Measurements from ENCODE around the gene ZNF814.
A peak's percentile ranks its signal among the peaks of the same experiment; 100 is the strongest.
"Not testable (repeated sequence)": the region's sequence is repeated elsewhere in the genome, so short reads cannot be mapped to it uniquely, and the experiment has no call there.

Gene ZNF814

DNA sequence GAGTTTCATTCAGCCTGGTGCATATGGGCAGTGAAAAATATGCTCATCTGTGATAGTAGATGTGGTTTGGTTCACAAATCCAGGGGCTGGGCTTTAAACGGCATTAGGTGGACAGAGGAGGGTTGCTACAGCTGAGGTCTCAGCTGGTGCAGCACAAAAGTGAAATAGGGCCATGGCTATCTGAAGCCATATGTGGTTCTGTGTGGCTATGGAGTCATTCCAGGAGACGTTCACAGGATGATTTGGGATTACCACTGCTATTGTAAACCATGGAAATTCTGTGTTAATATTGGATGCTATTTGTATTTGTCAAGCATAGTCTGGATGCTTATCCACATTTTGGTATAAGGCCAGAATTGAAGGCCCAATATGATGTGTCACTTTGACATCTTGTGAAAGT is 34.7 kb downstream of the ZNF814 start:
- DNase-seq: not testable (repeated sequence)

DNA sequence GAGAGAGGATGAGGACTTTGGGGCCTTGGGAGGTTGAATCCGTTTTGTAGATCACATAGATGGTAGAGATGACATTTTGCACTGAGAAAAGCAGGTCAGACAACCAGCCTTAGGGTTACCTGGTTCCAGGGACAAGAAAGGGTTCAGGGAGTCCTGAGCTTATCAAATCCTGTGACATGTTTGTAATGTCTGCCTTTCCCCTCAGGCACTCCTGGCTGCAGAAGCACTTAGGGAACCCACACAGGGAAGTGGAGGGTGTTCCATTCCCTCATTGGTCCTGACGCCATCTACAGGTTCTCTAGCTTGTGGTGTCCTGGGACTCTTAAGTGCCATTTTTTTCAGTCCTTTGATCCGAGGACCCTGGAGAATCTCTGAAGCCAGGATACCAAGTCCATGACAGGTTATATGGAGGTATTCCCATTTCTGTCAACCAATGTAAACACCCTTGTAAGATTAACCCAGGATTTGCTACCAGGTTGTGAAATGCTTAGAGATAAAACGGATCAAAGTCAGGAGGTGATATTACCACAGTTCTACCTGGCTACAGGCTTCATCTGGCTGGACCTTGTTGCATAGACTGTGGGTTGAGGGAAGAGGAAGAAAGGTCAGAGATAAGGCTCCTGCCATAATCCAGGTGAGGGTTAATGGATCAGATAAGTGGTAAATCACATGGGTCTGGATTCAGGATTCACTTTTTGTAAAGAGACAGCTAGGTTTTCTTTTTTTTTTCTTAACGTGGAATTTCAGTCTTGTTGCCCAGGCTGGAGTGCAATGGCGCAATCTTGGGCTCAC is 36.8 kb downstream of the ZNF814 start:
- not testable (repeated sequence) for DNase-seq

DNA sequence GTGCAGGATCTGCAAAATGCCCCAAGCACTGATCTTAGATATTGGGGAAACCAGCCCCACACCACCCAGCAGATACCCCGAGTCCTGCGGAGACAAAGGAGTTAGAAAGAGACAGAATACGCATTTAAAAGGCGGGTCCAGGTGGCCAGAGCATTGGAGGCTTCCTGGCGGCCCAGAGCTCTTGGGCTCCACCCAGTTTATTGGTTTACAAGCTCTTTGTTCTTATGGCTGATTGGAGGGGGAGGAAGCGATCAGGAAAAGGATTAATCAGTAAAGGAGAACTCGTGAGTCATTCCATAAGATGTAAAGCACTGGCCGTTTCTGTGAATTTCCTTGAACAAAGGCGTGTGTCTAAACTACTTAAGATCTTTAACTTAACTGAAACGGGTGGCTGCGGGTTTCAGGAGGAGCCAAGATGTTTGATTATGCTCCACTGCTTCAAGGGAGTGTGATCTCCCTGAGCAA is 38.3 kb downstream of the ZNF814 start:
- DNase-seq: no peak

DNA sequence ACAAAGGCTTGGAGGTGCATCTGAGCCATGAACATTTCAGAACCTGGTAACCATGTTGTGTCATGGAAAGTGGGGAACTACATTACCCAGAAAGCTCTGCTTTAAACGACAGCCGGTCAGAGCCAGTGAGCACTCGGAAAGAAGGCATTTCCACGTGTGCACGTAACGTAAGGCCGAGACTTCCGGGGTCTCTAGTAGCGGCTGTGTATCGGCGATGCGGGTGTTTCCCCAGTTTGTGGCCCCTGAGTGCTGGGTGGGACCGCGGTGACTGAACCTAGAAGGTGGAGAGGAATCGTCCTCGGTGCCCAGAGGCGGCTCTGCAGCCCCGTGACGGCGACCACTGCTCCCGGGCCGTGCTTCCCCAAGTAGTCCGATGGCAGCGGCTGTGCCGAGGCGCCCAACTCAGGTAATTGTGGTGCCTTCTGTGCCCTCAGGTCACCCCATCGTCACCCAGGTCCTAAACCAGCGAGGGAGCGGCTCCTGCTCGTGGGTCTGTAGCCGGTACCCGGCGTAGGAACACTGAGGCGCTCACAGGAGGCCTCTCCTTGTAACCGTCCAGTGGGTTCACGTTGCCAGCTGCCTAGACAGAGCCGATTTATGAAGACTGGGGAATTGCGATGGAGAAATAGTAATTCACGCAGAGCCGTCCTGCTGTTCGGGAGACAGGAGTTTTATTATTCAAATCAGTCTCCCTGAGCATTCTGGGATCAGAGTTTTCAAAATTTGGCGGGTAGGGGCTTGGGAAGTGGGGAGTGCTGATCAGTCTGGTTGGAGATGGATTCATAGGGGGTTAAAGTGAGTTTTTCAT is 39.0 kb downstream of the ZNF814 start, which contains the start of gene ZNF587:
ZNF587 (plus strand) TSS at position 194 of the 808 bp plus-strand sequence; CDS start at position 374, 180 bp downstream.
- DNase-seq: peak; percentile 89

DNA sequence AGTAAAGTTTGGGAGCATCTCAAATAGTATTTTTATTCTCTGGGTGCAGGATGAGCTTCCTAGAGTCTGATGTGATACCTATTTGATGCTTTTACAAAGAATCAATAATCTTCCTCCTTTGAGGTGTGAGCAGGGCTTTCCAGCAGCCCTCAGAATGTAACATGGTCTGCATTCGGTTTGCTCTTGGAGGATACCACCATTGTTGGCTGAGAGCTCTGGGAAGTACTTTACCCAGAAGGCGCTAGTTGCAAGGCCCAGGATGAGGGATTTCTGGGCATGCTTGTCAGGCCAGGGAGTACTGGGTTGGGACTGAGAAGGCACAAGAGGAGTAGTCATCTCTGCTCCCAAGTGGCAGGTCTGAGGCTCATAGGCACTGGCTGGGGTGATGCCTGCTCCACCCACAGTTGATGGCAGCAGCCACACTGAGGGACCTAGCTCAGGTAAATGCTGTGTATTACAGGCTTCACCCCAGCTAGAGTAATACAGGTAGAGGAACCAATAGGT is 39.6 kb downstream of the ZNF814 start:
- not testable (repeated sequence) for DNase-seq

DNA sequence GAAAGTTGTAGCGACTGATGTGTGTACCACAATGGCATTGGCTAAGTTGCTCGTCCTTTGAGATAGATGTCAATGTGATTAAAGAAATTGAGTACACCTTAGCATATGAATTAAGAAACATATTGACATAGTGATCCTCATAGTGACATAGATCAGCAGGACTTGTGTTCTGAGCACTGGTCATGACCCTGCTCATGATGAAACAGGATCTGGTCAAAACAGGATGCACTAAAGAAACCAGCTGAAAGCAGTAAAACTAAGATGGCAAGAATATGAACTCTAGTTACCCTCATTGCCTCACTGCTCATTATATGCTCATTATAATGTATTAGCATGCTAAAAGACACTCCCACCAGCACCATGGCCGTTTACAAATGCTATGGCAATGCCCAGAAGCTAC is 41.7 kb downstream of the ZNF814 start:
- not testable (repeated sequence) for DNase-seq

DNA sequence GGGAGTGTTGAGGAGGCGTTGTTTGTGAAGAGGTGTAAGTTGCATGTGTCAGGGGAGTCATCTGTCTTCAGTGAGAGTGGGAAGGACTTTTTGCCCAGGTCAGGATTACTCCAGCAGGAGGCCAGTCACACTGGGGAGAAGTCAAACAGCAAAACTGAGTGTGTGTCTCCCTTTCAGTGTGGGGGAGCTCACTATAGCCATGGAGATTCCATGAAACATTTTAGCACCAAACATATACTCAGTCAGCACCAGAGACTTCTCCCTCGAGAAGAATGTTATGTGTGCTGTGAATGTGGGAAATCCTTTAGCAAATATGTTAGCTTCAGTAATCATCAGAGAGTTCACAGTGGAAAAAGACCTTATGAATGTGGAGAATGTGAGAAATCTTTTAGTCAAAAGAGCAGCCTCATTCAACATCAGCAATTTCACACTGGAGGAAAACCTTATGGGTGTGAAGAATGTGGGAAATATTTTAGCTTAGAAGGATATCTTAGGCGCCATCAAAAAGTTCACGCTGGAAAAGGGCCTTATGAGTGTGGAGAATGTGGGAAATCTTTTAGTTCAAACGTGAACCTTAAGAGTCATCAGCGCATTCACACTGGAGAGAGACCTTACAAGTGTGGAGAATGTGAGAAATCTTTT is 47.6 kb downstream of the ZNF814 start:
- DNase-seq: no peak

DNA sequence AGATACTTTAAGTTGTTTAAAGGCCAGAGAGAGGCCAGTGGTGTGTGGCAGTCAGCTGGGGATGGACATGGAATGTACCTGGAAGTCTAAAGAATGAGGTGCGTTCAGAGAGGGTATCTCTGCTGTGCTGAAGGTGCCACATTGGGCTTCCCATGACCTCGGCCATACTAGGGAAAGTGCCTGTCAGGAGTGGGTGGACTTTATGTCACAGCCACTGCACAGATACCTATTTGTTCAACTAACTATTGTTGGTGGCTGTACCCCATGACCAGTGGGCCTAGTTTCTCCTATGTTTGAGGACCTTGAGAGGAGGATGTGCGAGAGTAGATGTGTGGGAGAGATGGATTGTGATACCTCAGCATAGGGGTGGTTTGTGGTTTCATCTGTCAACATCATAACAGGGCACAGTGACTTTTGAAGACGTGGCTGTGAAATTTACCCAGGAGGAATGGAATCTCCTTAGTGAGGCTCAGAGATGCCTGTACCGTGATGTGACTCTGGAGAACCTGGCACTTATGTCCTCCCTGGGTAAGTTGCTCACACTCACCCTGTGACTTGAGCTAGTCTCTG is 50.1 kb downstream of the ZNF814 start:
- DNase-seq: not testable (repeated sequence)

DNA sequence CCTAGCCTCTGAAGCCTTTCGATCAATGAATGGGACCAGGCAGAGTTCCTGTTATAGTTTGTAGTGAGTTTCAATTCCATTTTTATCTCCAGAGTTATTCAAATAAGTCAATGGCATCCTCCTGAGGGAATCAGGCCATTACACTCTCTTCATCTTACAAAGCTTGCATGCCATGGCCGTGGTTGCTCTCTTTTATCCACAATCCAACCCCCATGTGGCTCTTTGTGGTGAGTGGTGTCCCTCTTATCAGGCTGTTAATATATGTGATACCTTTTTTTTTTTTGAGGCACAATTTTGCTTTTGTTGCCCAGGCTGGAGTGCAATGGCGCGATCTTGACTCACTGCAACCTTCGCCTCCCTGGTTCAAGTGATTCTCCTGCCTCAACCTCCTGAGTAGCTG is 51.8 kb downstream of the ZNF814 start:
- DNase-seq: not testable (repeated sequence)

DNA sequence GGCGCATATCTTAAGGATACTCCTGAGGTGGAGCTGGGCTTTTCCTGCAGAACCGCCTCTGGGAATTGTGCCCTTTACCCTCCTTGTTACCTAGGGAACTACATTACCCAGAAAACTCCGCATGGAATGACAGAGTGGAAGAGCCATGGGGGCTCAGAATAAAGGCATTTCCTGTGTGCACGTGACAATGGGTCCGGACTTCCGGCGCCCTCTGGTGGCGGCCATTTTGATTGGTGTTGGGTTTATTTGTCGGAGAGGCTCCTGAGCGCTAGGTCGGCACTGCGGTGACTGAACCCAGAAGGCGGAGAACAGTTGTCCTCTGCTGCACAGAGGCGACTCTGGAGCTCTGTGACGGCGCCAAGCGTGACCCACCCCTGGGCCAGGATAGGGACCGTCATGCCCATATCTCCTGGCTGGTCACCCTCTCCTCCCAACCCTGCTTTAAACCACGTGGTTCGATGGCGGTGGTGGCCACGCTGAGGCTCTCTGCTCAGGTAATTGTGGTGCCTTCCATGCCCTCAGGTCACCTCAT is 58.7 kb downstream of the ZNF814 start, which contains the start of gene ZNF587B:
ZNF587B (plus strand) TSS at position 229 of the 532 bp plus-strand sequence; CDS start at position 459, 230 bp downstream.
- peak; percentile 61 for DNase-seq

DNA sequence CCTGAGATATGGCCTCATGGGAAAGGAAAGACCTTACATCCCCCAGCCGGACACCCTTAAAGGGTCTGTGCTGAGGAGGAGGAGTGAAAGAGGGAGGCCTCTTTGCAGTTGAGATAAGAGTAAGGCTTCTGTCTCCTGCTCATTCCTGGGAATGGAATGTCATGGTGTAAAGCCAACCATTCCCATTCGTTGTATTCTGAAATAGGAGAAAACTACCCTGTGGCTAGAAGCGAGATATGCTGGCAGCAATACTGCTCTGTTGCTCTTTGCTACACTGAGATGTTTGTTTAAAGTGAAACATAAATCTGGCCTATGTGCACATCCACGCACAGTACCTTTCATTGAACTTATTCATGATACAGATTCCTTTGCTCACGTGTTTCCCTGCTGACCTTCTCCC is 59.5 kb downstream of the ZNF814 start:
- peak; percentile 87 for DNase-seq

DNA sequence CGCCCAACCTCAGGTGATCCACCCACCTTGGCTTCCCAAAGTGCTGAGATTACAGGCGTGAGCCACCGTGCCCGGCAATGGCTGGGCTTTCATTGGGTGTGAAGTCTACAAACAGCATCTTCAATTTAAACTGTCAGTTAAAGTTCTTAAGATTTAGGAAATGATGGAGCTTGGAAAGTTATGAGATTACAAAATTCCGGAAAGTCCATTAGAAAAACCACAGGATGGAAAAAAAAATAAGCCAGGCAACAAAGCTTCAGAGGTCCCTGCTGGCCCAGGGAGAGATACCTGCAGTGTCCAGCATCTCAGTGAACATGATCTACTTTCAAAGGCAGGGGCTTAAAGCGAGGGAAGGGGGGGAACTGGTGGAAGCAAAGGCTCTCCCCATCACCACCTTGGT is 63.3 kb downstream of the ZNF814 start:
- DNase-seq: peak; percentile 38

DNA sequence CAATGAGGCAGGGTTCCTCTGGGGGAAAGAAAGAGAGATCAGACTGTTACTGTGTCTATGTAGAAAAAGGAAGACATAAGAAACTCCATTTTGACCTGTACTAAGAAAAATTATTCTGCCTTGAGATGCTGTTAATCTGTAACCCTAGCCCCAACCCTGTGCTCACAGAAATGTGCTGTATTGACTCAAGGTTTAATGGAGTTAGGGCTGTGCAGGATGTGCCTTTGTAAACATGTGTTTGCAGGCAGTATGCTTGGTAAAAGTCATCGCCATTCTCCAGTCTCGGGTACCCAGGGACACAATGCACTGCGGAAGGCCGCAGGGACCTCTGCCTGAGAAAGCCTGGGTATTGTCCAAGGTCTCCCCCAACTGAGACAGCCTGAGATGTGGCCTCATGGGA is 65.2 kb downstream of the ZNF814 start:
- DNase-seq: not testable (repeated sequence)

DNA sequence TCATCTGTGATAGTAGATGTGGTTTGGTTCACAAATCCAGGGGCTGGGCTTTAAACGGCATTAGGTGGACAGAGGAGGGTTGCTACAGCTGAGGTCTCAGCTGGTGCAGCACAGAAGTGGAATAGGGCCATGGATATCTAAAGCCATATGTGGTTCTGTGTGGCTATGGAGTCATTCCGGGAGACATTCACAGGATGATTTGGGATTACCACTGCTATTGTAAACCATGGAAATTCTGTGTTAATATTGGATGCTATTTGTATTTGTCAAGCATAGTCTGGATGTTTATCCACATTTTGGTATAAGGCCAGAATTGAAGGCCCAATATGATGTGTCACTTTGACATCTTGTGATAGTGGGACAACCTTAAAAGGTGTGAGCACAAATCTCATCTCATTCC is 65.7 kb downstream of the ZNF814 start:
- not testable (repeated sequence) for DNase-seq

DNA sequence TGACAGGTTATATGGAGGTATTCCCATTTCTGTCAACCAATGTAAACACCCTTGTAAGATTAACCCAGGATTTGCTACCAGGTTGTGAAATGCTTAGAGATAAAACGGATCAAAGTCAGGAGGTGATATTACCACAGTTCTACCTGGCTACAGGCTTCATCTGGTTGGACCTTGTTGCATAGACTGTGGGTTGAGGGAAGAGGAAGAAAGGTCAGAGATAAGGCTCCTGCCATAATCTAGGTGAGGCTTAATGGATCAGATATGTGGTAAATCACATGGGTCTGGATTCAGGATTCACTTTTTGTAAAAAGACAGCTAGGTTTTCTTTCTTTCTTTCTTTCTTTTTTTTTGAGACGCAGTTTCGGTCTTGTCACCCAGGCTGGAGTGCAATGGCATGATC is 67.3 kb downstream of the ZNF814 start:
- not testable (repeated sequence) for DNase-seq

DNA sequence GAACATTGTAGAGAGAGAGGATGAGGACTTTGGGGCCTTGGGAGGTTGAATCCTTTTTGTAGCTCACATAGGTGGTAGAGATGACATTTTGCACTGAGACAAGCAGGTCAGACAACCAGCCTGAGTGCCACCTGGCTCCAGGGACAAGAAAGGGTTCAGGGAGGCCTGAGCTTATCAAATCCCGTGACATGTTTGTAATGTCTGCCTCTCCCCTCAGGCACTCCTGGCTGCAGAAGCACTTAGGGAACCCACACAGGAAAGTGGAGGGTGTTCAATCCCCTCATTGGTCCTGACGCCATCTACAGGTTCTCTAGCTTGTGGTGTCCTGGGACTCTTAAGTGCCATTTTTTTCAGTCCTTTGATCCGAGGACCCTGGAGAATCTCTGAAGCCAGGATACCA is 67.7 kb downstream of the ZNF814 start:
- DNase-seq: not testable (repeated sequence)

DNA sequence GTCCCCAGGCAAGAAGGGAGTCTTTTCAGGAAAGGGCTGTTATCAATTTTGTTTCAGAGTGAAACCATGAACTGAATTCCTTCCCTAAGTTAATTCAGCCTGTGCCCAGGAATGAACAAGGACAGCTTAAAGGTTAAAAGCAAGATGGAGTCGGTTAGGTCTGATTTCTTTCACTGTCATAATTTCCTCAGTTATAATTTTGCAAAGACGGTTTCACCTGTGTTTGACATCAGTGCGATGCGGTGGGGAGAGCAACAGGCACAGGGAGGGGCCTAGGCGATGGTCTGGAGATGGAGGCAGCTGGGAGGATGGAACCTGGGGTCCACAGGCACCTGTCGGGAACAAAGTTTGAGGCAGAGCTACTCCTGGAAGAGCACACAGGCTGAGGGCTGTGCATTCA is 68.2 kb downstream of the ZNF814 start:
- no peak for DNase-seq

DNA sequence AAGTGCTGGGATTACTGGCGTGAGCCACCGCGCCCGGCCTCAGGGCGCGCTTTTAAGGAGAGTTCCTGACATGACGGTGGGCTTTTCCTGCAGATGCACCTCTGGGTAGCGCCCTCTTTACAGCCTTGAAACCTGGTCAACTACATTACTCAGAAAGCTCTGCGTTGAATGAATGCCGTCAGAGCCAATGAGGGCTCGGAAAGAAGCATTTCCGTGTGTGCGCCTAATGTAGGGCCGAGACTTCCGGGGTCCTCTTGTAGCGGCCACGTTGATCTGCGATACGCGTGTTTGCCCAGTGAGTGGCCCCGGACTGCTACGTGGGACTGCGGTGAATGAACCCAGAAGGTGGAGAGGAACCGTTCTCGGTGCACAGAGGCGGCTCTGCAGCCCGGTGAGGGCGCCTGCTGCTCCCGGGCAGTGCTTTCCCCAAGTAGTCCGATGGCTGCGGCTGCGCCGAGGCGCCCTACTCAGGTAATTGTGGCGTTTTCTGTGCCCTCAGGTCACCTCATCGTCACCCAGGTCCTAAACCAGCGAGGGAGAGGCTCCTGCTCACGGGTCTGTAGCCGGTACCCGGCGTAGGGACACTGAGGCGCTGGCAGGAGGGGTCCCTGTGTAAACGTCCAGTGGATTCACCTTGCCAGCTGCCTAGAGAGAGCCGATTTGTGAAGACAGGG is 69.2 kb downstream of the ZNF814 start:
- DNase-seq: peak; percentile 98

DNA sequence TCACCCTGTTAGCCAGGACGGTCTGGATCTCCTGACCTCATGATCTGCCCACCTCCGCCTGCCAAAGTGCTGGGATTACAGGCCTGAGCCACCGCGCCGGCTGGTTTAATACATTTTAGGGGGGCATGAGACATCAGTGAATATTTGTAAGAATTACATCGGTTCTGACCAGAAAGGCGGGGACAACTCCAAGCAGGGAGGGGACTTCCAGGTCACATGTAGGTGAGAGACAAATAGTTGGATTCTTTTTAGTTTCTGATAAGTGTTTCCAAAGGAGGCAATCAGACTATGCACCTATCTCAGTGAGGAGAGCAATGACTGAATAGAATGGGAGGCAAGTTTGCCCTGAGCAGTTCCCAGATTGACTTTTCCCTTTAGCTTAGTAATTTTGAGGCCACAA is 70.5 kb downstream of the ZNF814 start:
- DNase-seq: no peak

DNA sequence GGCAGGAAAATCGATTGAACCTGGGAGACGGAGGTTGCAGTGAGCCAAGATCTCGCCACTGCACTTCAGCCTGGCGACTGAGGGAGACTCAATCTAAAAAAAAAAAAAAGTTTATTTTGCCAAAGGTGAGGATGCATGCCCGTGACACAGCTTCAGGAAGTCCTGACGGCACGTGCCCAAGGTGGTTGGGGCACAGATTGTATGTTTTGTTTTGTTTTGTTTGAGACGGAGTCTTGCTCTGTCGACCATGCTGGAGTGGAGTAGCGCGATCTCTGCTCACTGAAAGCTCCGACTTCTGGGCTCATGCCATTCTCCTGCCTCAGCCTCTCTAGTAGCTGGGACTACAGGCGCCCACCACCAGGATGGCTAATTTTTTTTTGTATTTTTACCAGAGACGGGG is 70.9 kb downstream of the ZNF814 start:
- DNase-seq: no peak

DNA sequence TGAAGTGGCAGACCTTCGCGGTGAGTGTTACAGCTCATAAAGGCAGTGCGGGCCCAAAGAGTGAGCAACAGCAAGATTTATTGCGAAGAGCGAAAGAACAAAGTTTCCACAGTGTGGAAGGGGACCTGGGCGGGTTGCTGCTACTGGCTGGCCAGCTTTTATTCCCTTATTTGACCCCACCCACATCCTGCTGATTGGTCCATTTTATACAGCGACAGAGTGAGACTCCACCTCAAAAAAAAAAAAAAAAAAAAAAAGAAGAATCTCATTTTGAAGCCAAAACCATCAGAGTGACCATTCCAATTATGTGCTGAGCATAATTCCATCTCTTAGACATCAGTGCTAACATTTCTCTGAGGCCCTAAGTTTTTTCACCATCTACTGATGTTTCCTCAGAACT is 72.2 kb downstream of the ZNF814 start:
- DNase-seq: no peak

Measured in NCI-H226 (cell line).